Fibroblast of skin of scalp (primary cell): ENCODE data around the gene AHNAK.

Source experiments
- DNase-seq: peaks from one replicate; pipeline ENCODE4 v3.0.0-alpha.2; 2013

AHNAK gene

DNA sequence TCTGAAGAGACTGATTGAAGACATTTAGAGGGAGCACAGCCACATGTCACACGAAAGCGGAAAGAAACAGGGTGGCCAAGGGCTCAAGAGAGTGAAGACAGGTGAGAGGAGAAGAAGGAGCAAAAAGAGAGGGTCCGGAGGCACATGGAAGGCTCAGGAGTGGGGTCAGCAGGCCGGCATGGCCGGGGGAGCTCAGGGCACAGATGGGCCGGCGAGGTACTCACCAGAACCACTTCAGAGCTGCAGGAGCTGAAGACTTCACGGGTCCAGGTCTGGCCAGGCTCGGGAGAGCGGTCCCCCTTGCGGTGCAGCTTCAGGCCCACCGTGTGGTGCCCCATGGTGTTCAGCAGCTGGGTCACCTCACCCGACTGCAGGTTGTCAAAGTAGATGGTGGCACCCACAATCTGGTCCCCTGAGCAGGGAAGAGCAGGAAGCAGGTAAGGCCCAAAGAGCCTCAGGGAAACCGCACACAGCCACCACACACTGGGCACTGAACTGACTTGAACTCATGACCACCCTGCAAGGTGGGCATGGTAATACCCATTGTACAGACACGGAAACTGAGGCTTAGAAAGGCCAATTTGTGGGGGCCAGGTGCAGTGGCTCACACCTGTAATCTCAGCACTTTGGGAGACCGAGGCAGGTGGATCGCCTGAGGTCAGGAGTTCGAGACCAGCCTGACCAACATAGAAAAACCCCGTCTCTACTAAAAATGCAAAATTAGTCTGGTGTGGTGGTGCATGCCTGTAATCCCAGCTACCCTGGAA is 11.6 kb downstream of the AHNAK start:
- no peak for DNase-seq

DNA sequence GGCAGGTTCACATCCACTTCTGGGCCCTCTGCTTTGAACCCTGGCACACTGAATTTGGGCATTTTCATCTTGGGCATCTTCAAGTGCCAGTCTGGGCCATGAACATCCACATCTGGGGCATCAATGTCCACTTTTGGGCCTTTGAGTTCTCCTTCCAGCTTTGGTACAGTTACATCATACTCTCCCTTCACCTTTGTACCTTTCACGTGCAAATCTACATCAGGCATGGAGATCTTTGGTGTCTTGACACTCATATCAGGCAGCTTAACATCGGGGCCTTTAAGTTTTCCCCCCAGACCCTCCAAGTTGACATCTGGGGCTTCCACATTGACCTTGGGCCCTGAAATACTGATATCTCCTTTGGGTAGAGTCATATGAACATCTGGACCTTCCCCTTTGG is 14.5 kb downstream of the AHNAK start:
- DNase-seq: no peak

DNA sequence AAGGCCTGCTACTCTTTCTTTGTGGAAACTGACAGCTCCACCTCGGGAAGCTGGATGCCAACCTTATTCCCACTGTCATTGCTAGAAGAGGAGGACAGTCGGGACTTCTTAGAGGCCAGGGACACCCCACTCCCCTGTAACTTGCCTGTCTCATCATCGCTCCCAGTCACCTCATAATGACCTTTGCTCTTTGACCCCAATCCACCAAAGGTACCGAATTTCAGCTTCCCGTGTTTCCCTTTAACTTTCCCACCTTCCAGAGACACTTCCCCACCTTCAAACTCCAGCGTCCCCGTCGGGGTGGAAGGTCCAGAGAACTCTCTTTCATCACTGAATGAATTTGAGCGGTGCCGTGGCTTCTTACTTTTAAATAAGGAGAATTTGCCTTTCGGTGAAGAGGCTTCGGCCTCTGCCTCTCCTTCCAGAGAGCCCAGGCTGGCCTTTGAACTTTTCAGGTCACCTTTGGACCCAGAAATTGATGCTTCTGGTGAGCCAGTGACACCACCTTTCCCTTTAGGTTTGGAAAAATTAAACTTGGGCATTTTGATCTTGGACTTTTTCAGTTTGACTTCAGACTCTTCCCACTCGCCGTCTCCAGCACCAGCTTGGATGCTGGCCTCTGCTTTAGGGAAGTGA is 29.8 kb downstream of the AHNAK start:
- DNase-seq: no peak

DNA sequence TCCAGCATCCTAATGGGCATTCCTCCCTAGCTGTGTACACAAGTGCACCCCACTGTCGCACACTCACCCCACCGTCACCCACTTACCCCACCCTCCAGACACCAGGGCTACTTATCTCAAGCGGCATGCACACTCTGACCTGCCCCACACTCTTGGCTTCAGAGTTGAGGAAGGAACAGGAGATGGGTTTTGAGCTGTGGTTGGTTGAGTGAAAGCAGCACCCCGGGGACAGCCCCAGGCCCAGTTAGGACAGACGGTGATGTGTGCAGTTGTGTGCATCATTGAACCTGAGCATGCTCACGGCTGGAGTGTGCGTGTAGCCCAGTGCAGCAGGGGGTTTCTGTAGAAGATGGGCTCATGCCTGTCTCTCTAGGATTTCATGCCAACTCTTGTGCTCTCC is 32.5 kb downstream of the AHNAK start:
- no peak for DNase-seq

DNA sequence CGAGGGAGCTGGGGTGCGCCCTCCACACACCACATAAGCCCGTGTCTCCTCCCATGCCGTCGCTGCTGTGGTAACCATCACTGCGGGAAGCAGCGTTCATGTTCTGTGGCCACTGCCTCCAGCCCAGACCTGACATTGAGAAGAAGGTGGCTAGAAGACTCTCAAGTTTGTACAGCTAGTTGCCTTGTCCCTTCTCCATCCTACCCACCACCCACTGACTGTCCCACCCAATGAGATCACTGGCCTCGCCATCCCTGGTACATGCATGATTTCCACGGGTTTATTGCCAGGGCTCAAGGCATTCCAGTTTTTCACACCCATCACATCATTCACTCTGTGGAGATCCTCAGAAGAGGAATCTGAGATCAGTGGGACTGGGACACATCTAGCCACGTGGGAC is 33.0 kb downstream of the AHNAK start:
- DNase-seq: no peak

DNA sequence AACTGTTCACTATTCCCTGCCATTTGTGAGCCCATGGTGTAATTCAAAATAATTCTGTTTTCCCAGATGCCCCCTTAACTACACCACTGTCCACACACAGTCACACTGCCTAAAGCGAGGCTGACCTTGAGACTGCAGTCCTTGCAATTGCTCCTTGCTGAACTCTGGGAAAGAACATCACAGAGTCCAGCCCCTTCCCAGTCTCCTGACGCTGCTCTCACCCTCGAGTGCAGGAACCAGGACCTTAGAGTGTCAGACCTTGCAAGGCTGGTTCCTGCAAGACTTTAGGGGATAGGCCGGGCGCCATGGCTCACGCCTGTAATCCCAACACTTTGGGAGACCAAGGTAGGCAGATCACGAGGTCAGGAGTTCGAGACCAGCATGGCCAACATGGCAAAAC is 33.6 kb downstream of the AHNAK start:
- DNase-seq: no peak

DNA sequence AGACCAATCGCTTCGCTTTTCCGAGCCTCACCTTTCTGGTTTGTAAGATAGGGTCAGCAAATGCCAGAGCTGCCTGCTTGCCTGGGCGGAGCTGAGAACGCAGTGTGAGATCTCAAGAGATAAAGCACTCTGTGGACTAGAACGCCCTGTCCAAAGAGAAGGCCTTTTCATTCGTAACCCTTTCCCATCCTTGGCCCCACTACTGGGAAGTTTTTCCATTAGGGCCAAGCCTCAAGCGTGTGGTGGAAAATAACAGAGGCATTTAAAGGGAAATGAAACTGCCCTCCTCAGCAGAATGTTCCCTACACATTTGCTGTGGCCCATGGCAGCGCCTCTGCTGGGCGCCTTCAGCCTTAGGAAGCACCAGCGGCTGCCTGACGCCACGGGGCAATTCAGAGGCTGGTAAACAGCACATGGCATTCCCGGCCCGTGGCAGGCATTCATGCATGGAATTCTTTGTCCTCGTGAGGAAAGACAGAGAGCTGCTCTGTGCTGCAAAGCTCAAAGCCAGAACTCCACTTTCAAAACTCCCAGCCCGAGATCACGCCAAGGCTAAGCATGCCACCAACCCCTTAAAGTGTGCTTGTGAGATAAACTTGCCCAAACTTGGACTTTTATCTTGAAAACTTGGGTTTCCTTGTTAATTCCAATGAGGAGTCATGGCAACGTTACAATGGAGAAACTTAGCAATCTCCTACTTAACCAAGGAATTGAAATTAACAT is 38.1 kb downstream of the AHNAK start:
- DNase-seq: peak; percentile 67

DNA sequence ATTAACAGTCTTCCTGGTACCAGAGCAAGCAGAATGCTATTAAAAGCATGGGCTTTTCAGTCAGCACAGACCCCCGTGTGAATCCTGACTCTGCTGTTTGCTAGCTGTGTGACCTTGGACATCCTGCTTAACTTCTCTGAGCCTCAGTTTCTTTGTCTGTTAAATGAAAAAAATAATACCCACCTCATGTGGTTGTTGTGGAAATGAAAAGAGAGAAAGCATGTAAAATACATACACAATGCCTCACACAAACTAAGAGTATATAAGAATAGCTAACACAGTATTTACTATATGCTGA is 39.5 kb downstream of the AHNAK start:
- DNase-seq: no peak

DNA sequence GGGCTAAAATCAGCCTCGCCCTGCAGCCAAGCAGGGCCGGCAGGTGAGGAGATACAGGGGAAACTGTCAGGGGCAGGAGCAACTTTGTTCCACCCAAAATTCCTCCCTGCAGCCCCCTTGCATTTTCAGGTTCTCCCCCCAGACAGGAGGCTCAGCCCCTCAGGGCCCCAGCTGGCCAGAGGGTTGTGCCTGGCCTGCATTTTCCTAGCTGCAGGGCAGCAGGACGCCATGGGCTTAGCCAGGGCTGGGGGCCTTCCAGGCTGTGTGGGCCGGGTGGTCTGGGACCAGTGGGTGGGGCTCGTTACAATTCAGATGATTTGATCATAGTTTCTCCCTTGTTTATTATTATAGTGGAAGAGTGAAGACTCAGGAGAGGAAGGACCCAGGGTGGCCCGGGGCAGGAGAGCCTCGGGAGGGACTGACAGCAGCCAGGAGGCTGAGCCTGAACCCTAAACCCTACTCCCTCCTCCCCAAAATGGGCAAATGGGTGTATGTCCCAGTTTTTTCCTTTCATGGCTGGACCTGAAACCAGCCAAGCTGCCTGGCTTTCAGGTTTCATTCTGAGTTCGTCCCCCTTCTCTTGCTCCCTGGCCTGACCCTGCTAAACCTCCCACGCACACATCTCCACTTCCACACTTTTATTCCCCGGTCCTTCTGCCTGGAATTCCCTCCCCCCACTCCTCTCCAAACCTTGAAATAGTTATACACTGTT is 40.0 kb downstream of the AHNAK start:
- no peak for DNase-seq

DNA sequence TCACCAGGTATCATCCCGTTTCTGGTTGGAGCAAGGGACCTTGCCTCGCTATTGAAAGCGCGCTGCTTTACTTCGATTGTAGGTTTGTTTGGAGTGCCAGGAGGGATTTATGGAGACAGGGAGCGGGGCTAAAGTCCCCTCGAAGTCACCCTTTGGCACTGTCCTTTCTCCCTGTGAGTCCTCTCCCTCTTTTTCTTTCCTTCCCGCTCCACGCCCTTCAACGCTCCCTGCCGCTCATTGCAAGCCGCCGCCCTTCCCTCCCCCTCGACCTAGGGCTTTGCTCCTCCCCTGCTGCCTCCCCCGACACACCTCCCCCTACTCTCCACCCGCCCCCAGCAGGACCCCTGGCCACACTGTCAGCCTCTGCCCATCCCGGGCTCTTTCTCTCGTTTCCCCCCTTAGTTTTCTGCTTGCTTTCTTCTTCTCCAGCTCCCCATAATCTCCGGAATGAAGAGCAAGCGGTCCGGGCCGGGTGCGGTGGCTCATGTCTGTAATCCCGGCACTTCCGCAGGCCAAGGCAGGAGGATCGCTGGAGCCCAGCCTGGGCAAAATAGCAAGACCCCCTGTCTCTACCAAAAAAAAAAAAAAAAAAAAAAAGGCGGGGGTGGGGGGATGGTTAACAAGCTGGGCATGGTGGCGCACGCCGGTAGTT is 41.0 kb downstream of the AHNAK start:
- no peak for DNase-seq

DNA sequence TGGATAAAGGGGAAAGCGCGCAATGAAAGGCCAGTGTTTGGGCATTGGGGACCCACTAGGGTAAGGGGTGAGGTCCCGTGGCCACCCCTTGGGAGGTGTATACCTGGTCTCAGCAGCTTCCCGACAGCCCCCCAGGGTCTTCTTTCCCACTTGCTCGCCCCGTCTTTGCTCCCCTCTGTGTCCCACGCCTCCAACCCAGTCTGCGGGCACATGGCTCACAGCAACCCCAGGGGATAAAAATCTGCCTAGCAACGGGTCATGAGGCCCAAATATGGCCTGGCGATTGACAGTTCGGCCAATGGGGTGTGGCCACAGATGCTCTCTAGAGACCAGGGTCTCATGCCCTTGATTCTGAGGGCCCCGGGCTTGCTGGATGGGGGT is 41.6 kb downstream of the AHNAK start:
- no peak for DNase-seq

DNA sequence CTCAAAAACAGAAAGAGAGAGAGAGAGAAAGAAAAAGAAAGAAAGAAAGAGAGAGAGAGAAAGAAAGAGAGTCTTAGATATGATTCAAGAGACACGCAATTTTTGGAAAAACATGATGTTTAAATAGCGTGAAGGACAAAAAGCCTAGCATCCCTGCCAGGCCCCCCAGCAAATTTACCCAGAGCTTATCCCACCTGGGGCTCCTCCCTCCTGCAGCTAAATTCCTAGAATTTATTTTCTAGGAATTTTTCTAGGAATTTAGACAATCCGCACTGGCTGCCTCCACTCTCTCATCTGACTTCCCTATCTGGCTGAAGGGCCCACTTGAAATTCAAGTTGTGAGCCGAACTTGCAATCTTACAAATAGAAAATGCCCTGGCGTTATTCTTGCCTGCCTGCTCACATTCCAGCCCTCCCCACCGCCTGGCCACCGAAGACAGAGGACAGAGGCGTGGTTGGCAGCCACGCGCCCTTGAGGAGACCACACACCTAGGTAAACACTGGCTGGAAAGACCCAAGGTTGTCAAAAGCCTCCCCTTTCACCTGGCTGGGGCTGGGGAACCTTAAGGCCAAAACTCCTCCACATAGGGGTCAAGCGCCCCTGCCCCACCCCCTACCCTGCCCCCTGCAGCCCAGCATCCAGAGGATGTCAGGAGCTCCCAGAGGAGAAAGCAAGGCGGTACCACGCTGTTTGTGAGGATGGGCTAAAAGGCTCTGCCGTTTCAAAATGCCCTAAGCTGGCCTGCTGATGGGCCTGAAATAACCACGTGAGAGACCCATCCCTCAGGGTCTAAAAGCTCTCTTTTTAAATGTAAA is 42.2 kb downstream of the AHNAK start:
- no peak for DNase-seq

DNA sequence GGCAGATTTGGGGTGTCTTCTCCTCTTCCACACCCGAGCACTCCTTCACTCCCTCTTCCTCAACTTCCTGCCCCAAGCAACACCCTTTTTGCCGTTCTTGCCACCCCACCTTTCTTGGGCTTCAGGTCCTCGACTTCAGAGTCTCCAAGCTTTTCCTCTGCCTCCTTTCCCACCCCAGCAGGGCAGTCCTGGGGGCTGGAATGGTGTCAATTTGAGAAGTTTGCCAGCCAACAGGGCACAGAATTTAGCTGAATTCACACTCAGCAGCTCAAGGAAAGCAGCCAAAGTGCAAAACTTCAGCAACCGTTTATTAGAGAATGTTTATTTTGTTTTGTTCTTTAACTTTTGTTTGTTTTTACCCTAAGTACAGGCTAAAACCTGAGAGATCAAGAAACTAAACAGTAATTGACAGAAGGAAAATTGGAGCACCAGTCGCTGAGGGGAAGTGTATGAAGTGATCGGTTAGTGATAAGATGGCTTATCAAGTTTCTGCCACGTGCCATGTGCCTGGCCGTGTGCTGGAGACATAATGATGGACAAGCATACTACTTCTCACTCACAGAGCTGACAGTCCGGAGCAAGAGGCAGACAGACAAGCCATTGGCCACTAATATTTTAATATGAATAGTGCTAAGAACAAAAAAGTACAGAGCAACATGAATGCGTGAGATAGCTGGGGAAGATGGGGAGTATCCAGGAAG is 44.4 kb downstream of the AHNAK start:
- no peak for DNase-seq

DNA sequence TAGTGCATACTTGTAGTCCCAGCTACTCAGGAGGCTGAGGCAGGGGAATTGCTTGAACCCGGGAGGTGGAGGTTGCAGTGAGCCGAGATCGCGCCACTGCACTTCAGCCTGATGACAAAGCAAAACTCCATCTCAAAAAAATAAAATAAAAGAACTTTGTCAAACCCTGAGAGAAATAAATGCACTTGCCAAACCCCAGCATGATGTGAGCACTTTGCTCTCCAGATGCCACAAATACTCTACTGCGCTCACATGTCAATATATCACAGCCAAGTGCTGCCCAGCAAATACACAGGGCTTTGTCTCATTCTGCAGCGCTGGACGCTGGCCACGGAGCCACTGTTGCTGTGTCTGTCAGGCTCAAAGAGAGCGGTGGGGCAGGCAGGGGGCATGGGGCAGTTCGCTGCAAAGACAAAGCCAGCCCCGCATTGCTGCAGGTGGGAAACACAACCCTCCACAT is 45.1 kb downstream of the AHNAK start:
- no peak for DNase-seq

DNA sequence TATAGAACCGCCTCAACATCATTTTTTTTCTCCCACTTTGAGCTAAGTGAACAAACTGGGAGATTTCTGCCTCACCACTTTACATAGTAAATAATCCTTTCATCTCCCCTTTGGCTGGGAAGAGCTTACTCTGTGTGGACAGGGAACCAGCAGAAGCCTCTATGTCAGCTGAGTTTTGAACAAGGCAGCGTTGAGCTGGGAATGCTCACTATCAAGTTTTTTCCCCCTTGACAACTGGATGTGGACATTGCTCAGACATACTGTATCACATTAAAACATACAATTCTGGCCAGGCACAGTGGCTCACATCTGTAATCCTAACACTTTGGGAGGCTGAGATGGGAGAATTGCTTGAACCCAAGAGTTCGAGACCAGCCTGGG is 46.0 kb downstream of the AHNAK start:
- DNase-seq: no peak

DNA sequence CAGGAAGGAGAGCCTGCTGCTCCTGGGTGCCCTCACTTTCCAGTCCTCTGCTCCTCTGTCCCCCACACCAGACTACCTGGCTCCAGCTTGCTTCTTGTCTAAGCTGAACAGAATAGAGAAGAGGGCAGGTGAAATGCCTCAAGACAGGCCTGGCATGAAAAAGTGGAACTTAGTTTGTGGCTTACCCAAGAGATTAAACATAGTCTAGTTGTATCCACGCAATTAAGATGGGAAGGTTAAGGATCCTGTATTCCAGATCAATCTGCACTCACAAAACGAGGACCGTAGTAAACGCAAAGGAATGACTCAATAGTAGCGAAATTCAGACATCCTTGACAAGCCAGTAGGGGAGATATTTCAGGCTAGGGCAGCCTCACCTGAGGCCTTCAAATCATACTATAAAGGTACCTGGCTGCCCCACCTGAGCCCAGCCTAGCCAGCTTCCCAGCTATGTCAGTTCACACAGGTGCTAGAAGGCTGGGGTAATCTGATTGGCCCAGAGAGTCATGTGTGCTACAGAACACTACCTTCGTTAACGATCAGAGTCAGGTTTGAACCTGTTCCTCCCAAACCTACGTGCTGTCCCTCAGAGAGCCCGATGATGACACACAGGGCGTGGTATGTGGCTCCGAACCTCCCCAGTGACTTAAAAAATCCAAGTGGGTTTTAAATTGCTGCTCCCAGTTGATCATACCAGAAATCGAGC is 46.5 kb downstream of the AHNAK start:
- DNase-seq: no peak

DNA sequence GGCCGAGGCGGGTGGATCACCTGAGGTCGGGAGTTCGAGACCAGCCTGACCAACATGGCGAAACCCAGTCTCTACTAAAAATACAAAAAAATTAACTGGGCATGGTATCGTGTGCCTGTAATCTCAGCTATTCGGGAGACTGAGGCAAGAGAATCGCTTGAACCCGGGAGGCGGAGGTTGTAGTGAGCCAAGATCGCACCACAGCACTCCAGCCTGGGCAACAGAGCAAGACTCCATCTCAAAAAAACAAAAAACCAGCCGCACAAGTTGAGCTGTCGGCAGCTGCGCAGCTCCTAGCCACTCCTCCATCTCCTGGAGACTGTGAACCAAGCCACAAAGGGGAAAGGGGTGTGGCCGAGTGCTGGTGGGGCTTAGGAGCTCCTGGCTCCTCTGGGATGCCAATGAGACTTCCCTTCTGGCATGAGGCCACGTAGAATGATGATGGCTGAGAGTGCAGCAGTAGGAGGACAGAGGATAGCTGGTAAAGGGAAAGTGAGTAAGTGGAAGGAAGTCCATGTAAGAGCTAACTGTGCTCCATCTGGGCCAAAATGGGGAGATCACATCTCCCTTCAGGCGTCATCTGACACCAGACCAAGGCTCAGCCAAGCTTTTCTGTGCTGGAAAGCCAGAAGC is 47.2 kb downstream of the AHNAK start:
- peak; percentile 68 for DNase-seq

DNA sequence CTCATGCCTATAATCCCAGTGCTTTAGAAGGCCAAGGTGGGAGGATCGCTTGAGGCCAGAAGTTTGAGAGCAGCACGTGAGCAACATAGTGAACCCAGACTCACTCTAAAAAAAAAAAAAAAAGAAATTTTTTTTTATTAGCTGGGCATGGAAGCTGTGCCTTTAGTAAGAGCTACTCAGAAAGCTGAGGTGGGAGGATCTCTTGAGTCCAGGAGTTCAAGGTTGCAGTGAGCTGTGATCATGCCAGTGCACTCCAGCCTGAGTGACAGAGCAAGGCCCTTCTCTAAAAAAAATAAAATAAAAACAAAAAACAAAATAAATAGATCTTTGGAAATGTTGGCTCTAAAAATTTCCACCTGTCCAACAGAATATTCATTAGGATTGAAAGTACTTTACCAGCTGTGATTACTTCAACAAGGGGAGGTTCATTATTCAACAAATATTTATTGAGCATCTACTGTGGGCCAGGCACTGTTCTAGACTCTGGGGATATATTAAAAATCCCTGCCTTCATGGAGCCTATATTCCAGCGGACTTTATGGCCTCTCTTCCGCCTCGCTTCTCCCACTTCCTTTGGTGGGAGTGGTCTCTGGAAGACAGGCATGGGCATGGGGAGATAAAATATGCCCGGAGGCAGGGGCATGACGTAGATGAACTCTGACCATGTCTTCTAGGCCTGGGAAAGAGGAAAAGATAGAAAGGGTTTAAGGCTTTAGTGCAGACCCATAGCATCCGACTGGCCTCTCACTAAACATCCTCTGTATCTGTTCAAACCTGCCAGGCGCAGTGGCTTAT is 47.9 kb downstream of the AHNAK start:
- no peak for DNase-seq

DNA sequence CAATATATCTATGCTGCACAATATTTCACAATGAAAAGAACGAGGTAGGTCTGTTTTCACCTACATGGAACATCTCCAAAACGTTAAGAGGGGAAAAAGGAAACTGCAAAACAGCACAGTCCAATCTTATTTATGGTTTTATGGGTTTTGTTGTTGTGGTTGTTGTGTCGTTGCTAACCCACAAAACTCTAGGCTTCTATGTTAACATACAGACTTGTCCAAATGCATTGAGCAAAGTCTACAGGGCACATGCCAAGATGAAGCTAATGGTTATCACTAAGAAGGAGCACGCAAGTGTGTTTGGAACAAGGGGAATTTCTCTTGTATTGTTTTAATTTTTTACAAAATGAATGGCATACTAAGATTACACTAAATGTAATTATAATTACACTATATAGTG is 48.6 kb downstream of the AHNAK start:
- DNase-seq: no peak
